GM21526 (cell line): ENCODE data around the gene ACOT4.
A peak's percentile ranks its signal among the peaks of the same experiment; 100 is the strongest.
"Not testable (repeated sequence)": the region's sequence is repeated elsewhere in the genome, so short reads cannot be mapped to it uniquely, and the experiment has no call there.

ENCODE experiments used
- ATAC-seq: cut with Tn5 transposase; IDR thresholded peaks from one replicate; pipeline ENCODE4 v1.9.1; 2021; ENCODE audit warnings: moderate library complexity; ENCODE audit not compliant: unreplicated experiment, low FRiP score

ACOT4 gene

DNA sequence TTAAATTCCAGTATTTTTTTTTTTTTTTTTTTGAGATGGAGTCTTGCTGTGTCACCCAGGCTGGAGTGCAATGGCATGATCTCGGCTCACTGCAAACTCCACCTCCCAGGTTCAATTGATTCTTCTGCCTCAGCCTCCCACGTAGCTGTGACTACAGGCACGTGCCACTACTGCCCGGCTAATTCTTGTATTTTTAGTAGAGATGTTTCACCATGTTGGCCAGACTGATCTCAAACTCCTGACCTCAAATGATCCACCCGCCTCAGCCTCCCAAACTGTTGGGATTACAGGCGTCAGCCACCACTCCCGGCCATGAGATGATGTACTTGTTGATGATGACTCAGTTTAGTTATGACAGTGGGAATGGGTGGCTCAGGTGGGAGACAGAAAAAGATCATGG is 17.4 kb upstream of the ACOT4 start:
- ATAC-seq: not testable (repeated sequence)

DNA sequence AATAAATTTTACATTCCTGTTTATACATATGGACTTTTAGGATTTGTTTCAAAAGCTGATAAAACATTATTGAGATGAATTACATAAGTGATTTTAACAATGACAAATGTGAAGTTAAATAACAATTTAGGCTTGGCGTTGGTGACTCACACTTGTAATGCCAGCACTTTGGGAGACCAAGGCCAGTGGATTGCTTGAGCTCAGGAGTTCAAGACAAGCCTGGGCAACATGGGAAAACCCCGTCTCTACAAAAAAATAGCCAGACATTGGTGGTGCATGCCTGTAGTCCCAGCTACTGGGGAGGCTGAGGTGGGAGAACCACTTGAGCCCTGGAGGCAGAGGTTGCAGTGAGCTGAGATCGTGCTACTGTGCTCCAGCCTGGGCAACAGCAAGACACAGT is 15.3 kb upstream of the ACOT4 start:
- ATAC-seq: no peak

DNA sequence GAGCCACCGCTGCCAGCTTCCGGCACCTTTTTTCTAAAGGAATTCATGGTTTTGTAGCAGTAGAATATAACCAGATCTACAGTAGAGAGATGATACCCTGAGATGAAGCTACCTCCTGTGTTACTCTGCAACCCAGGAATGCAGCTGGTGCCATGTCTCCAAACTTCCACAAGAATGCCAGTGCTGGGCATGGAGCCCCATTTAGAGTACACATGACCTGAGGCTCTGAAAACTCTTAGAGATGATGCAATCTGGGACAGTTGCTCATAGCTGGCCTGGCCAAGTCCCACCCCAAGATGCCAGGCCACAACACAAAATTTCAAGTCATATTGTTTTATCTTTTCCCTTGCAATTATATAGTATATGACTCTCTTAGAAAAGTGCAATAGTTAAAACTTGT is 14.5 kb upstream of the ACOT4 start:
- not testable (repeated sequence) for ATAC-seq

DNA sequence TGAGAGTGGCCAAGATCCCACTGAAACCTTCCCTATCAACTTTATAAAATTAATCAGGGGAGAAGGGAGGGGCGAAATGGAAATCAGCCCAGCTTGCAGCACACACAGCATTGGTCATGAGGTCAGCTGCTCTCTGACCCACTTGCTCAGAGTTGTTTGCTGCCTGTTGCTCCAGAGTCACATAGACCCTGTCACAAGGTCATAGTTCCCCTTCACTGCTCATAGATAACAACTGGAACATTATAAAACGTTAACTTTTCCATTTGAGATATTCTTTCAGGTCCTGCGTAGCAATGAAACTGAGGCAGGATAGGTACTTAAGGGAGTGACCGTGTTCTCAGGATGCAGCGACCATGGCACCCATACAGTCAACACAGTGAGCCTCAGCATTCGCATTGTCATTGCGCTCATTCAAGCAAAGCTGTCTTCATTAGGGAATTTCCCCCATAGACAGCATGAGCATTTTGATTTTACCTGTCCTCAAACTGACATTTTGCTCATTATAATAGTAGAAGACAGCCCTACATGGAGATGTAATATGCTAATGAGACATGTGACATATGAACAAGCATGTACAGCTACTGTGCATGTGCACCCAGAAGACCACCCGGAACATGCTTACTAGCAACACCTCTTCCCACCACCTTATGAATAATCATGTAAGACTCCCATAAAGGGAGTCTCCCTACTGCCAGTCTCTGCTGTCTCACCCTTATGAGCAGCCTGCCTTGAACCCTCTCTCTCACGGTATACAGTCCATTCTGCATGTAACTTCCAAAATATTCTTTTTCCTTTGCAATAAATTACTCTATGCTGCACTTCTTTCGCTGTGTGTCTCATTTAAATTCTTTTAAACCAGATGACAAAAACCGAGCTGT is 9.3 kb upstream of the ACOT4 start:
- not testable (repeated sequence) for ATAC-seq

DNA sequence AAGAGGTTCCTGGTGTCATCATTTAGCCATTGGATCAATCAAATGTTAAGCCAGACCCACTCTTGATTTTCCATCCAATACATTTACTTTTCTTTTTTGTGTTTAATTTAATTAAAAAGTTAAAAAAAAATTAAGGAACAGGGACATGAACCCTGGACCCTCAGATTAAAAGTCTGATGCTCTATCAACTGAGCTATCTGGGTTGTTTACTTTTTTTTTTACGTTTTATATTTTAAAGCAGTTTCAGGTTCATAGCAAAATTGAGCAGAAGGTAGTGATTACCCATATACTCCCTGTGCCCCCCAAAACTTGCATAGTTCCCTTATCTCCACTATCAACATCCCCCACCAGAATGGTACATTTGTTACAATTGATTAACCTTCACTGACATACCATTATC is 3.0 kb upstream of the ACOT4 start:
- ATAC-seq: no peak

DNA sequence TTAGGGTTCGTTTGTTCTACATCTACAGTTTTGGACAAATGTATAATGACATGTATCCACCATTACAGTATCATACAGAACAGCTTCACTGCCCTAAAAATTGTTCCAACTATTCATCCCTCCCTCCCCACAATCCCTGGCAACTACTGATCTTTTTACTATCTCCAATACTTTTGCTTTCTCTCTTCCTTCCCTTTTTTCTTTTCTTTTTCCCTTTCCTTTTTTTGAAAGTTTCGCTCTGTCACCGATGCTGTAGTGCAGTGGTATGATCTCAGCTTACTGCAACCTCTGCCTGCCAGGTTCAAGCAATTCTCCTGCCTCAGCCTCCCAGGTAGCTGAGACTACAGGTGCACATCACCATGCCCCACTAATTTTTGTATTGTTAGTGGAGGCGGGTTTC is 2.6 kb upstream of the ACOT4 start:
- ATAC-seq: no peak

DNA sequence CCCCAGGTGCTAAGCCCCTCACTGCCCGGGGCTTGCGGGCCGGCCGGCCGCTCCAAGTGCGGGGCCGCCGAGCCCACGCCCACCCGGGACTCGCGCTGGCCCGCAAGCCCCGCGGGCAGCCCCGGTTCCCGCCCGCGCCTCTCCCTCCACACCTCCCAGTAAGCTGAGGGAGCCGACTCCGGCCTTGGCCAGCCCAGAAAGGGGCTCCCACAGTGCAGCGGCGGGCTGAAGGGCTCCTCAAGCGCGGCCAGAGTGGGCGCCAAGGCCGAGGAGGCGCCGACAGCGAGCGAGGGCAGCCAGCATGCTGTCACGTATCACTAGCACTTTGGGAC is 1.0 kb upstream of the ACOT4 start:
- not testable (repeated sequence) for ATAC-seq

DNA sequence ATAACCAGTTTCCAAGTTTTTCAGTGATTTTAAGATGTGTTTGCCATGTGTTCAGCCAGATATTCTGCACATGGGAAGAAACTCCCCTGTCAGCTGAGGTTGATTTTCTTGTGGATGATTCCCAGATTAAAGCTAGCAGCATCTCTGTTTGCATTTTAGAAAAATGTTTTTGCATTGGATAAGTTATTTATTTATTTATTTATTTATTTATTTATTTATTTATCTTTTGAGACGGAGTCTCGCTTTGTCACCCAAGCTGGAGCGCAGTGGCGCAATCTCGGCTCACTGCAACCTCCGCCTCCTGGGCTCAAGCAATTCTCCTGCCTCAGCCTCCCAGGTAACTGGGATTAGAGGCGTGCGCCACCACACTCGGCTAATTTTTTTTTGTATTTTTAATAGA is 2.8 kb downstream of the ACOT4 start:
- no peak for ATAC-seq

DNA sequence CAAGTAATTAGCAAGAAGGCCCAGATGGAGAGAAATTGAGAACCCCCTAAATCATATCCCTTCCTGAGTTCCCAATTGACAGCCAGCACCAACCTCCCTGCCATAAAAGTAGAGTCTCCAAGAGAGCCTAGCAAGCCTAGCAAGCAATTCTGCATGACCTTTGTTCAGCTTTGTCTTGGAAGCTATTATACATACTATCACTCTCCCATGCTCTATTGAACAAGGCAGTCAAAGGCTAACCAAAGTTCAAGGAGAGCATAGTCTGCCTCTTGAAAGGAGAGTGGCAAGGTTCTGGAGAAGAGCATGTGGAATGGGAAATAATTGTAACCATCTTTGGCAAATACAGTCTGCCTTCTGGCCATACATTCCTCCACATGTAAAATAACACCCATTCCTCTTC is 7.8 kb downstream of the ACOT4 start:
- no peak for ATAC-seq

DNA sequence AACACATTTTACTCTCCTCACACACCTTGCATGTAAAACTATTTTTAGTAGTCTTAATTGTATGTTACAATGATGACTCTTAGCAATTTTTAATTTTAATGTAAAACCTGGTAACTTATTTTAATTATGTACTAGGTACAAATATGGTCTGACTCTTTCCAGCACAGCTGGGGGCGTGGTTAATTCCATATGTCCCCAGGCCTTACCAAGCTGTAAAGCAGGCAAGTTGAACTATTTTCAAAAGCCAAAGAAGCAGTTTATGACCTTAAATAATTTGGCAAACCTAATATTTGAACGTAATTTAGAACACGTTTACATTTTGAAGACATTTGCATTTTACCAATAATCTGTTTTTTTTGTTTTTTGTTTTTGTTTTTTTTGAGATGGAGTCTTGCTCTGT is 11.3 kb downstream of the ACOT4 start:
- no peak for ATAC-seq

DNA sequence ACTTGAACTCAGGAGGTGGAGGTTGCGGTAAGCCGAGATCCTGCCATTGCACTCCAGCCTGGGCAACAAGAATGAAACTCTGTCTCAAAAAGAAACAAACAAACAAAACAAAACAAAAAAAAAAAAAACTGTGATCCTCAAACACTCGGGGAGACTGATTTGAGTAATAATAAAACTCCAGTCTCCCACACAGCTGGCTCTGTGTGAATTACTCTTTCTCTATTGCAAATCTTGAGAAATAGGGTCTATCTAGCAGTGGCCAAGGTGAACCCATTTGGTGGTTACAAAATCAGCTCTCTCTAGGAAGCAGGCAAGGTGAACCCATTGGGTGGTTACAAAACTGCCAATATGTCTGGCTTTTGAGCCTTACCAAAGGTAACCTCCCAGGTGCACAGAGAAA is 14.6 kb downstream of the ACOT4 start:
- ATAC-seq: no peak

DNA sequence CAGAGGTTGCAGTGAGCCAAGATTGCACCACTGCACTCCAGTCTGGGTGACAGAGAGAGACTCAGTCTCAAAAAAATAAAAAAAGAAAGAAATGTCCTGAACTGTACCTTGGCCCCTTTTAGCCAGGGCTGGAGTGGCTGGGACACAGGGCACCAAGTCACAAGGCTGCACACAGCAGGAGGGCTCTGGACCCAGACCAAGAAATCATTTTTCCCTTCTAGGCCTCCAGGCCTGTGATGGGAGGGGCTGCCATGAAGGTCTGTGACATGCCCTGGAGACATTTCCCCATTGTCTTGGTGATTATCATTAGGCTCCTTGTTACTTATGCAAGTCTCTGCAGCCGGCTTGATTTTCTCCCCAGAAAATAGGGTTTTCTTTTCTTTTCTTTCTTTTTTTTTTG is 15.6 kb downstream of the ACOT4 start:
- no peak for ATAC-seq

DNA sequence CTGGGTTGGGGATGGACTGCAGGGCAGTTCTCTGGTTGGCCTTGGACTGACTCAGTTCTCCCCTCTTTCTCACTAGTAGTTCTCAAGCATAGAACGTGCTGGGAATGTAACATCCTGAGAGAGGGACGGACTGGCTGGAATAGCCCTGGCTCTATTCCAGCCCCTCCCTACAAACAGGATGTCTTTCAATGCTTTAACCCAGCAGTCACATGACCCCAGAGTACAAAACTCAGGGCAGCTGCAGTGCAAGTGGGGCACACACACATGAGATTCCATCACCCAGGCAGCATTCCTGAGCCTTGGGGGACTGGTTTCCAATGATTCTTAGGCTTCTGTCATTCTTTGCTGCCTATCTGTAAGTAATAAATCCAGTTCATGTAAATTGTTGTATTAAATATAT is 19.0 kb downstream of the ACOT4 start:
- no peak for ATAC-seq

DNA sequence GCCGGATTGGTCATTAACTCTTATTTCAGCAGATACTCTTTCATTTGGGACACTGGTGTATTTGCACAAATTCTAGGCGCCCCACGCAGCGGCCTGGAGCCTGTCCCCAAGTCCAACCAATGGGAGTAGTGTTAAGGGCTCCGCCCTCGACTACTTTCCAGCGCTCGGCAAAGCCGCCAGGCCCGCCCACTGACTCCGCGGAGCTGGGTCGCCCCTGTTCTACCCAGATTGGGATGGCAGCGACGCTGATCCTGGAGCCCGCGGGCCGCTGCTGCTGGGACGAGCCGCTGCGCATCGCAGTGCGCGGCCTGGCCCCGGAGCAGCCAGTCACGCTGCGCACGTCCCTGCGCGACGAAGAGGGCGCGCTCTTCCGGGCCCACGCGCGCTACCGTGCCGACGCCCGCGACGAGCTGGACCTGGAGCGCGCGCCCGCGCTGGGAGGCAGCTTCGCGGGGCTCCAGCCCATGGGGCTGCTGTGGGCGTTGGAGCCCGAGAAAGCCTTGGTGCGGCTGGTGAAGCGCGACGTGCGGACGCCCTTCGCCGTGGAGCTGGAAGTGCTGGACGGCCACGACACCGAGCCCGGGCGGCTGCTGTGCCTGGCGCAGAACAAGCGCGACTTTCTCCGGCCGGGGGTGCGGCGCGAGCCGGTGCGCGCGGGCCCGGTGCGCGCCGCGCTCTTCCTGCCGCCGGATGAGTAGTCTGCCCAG is 20.8 kb downstream of the ACOT4 start, which contains the start of gene ACOT6:
ACOT6 (plus strand) TSS at position 179 of the 707 bp plus-strand sequence; CDS start at position 234, 55 bp downstream.
- ATAC-seq: peak; percentile 76

DNA sequence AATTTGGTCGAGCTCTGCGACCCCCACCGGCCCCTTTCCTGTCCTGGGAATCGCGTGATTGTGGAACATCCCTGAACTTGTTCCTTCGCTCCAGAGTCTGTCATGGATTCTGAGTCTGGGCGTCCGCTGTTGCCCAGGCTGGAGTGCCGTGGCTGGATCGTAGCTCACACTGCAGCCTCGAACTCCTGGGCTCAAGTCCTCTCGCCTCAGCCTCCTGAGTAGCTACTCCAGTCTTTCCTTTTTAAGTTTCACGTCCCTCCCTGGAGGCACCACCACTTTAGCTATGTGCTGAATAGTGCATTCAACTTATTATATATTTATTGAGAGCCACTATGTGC is 21.3 kb downstream of the ACOT4 start:
- no peak for ATAC-seq

DNA sequence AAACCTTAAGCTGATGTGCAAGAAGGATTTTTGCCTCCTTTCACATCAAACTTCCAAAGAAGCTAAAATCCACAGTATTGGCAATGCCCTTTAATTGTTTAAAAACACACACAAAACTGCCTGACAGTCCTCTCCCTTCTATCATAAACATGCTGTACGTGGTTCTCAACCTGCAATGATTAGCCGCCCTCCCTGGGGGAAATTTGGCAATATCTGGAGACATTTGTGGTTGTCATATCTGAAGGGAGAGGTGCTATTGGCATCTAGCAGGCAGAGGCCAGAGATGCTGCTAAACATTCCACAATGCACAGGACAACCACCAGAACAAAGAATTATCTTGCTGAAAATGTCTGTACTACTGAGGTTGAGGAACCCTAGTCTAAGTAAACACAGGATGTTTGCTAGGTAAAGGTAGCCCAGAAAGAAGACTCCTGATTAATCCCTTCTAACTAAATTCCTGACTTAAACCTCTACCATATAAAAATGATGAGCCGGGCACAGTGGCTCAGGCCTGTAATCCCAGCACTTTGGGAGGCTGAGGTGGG is 21.8 kb downstream of the ACOT4 start:
- ATAC-seq: no peak

DNA sequence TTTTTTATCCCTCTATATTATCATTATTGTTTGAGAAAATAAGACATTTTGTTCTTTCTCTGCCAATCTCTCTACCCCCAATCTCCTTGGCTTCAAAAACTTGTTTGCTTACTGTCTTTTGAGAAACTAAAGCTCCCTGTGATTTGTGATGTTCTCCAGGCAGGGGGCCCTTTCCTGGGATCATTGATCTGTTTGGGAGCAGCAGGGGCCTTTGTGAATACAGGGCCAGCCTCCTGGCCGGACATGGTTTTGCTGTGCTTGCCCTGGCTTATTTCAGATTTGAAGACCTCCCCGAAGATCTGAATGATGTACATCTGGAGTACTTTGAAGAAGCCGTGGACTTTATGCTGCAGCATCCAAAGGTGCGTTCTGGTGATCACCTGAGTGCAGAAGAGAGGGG is 25.2 kb downstream of the ACOT4 start:
- no peak for ATAC-seq

DNA sequence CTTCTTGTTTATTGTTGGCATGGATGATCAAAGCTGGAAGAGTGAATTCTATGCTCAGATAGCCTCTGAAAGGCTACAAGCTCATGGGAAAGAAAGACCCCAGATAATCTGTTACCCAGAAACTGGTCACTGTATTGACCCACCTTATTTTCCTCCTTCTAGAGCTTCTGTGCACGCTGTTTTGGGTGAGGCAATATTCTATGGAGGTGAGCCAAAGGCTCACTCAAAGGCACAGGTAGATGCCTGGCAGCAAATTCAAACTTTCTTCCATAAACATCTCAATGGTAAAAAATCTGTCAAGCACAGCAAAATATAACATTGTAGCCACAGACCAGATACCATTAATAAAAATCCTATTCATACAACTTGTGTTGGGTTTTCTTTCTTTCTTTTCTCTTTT is 27.9 kb downstream of the ACOT4 start:
- no peak for ATAC-seq

DNA sequence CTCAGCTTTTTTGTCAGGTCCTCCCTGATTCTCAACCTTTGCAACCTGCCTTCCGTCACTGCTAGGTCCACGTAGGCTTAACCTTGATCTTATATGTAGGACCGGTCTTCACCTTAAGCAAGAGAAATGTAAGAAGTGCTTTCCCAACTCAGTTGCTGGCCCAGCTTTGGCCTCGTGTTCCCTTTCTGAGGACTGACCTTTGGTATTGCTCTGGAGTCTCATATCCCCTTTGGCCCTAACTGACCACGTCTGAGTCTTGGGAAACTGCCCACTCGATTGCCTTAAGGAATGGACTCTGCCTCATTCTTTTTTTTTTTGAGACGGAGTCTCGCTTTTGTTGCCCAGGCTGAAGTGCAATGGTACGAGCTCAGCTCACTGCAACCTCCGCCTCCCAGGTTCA is 28.6 kb downstream of the ACOT4 start:
- no peak for ATAC-seq

DNA sequence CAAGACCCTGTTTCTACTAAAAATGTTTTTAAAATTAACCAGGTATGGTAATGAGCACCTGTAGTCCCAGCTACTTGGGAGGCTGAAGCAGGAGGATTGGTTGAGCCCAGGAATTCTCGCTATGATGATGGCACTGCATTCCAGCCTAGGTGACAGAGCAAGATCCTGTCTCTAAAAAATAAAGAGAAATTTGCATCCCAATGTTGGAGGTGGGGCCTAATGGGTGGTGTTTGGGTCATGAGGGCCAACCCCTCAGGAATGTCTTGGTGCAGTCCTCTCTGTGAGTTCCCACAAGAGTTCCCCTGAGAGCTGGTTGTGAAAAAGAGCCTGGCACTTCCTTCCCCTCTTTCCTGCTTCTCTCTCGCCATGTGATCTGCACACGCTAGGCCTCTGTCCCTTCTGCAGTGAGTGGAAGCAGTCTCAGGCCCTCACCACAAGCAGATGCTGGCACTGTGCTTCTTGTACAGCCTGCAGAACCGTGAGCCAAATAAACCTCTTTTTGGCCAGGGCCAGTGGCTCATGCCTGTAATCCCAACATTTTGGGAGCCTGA is 31.9 kb downstream of the ACOT4 start:
- ATAC-seq: no peak

DNA sequence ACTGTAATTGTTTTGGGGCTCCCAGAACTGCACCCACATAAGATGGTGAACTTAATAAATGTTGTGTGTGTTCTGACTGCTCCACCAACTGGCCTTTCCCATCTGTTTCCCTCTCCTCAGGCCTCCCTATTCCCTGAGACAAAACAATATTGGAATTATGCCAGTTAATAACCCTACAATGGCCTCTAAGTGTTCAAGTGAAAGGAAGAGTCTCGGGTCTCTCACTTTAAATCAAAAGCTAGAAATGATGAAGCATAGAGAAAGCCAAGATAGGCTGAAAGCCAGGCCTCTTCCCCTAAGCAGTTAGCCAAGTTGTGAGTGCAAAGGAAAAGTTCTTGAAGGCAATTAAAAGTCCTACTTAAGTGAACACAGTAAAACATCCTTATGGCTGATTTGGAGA is 34.0 kb downstream of the ACOT4 start:
- ATAC-seq: no peak

DNA sequence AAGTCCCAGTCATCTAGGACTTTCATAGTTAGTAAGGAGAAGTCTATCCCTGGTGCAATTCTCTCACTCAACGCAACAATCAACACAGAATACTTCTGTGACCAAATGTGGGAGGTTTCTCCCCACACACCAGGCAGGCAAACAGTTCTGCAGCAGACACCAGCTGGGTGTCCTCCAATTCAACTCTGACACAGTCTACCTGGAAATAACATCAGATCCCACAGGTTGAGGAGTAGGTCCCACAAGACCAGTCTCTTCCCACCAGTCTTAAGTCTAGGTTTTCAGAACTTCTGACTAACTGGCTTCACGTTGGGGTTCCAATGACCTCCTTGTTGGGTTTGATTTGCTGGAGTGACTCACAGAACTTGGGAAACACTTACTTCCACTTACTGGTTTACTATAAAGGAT is 35.5 kb downstream of the ACOT4 start:
- no peak for ATAC-seq
